ENCODE data around the gene GMIP. TPM values are rescaled to one million over a fixed set of nuclear protein-coding genes. Genes with fewer than 3 reads are reported as not detected.
"Not testable (repeated sequence)": the region's sequence is repeated elsewhere in the genome, so short reads cannot be mapped to it uniquely, and the experiment has no call there.

The GMIP gene
- total RNA-seq, 2 donors from 2014 or later = 3.6 to 20.1 TPM

GRCh38 chr19:19610376-19611202 is 32.9 kb downstream of the GMIP start:
- TF ChIP-seq, protein P1, sequence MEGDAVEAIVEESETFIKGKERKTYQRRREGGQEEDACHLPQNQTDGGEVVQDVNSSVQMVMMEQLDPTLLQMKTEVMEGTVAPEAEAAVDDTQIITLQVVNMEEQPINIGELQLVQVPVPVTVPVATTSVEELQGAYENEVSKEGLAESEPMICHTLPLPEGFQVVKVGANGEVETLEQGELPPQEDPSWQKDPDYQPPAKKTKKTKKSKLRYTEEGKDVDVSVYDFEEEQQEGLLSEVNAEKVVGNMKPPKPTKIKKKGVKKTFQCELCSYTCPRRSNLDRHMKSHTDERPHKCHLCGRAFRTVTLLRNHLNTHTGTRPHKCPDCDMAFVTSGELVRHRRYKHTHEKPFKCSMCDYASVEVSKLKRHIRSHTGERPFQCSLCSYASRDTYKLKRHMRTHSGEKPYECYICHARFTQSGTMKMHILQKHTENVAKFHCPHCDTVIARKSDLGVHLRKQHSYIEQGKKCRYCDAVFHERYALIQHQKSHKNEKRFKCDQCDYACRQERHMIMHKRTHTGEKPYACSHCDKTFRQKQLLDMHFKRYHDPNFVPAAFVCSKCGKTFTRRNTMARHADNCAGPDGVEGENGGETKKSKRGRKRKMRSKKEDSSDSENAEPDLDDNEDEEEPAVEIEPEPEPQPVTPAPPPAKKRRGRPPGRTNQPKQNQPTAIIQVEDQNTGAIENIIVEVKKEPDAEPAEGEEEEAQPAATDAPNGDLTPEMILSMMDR (IDR thresholded peaks at IDR 0.05) = no peak
- no peak for TF ChIP-seq POLR2A (IDR thresholded peaks at IDR 0.05)
- intact Hi-C loops (cut with DNase I) = no loop called here
- 75 to 79% methylated on average over 10 of the region's 10 CpGs for WGBS, 2 donors

DNA sequence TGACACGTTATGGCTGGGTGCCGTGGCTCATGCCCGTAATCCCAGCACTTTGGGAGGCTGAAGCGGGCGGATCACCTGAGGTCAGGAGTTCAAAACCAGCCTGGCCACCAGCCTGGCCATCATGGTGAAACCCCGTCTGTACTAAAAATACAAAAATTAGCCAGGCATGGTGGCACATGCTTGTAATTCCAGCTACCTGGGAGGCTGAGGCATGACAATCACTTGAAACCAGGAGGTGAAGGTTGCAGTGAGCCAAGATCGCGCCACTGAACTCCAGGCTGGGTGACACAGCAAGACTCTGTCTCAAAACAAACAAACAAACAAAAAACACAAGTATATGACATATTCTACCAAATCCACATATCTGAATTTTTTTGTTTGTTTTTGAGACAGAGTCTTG is 36.8 kb downstream of the GMIP start:
- intact Hi-C loops (cut with DNase I); H3K27ac ChIP-seq; ATAC-seq: not testable (repeated sequence)

More at GRCh38 chr19:19610376-19611202, 32.9 kb downstream of the GMIP start:
- Histone ChIP-seq H3K27ac (no peak overlapping the region), H3K4me3 (no peak overlapping the region), H3K36me3 (replicated peaks in 1 of 2; ENCODE audit: insufficient read depth in 1 of 2, low read depth in 2 of 2) (no peaks in the 10 kb centered on the region), H3K4me1 (no peaks in the 10 kb centered on the region), H3K27me3 (no peaks in the 10 kb centered on the region), H3K9me3 (no peaks in the 10 kb centered on the region)
- DNase-seq (no peak), ATAC-seq (no peak)

GRCh38 chr19:19606021-19606420 is 37.4 kb downstream of the GMIP start:
- Histone ChIP-seq H3K4me1 (no peaks in the 10 kb centered on the region), H3K27ac (no peak overlapping the region), H3K4me3 (no peak overlapping the region), H3K36me3 (replicated peaks in 1 of 2; ENCODE audit: insufficient read depth in 1 of 2, low read depth in 2 of 2) (no peaks in the 10 kb centered on the region), H3K9me3 (no peaks in the 10 kb centered on the region), H3K27me3 (no peaks in the 10 kb centered on the region)
- 93 to 100% methylated on average over 1 of the region's 1 CpG for WGBS, 2 donors
- ATAC-seq (no peak), DNase-seq (no peak)
- intact Hi-C loops (cut with DNase I) = no loop called here
- no peak for TF ChIP-seq POLR2A (IDR thresholded peaks at IDR 0.05)
- TF ChIP-seq, protein P1 (IDR thresholded peaks at IDR 0.05) = no peak

More for the DNA sequence above, 36.8 kb downstream of the GMIP start:
- not testable (repeated sequence) for H3K27me3 ChIP-seq; H3K36me3 ChIP-seq (replicated peaks in 1 of 2; ENCODE audit: insufficient read depth in 1 of 2, low read depth in 2 of 2); DNase-seq; H3K9me3 ChIP-seq; H3K4me3 ChIP-seq; H3K4me1 ChIP-seq
- WGBS, 2 donors = 87 to 91% methylated on average over 8 of the region's 8 CpGs

GRCh38 chr19:19602713-19603324 is 40.6 kb downstream of the GMIP start:
- H3K4me1 ChIP-seq = no peaks in the 10 kb centered on the region
- no peak for ATAC-seq
- H3K9me3 ChIP-seq = no peaks in the 10 kb centered on the region
- H3K36me3 ChIP-seq (replicated peaks in 1 of 2; ENCODE audit: insufficient read depth in 1 of 2, low read depth in 2 of 2) = no peaks in the 10 kb centered on the region
- no peak overlapping the region for H3K27ac ChIP-seq
- intact Hi-C loops (cut with DNase I) = no loop called here
- TF ChIP-seq, protein P1 (IDR thresholded peaks at IDR 0.05) = no peak
- no peak for TF ChIP-seq POLR2A (IDR thresholded peaks at IDR 0.05)
- H3K4me3 ChIP-seq = no peak overlapping the region
- 72 to 80% methylated on average over 3 of the region's 3 CpGs for WGBS, 2 donors
- DNase-seq = no peak
- no peaks in the 10 kb centered on the region for H3K27me3 ChIP-seq

- no peaks in the 10 kb centered on the region for H3K36me3 ChIP-seq (replicated peaks in 1 of 2; ENCODE audit: insufficient read depth in 1 of 2, low read depth in 2 of 2)
- intact Hi-C loops (cut with DNase I) = no loop called here
- ATAC-seq = no peak
- no peak overlapping the region for H3K4me3 ChIP-seq
- H3K27me3 ChIP-seq = no peaks in the 10 kb centered on the region
- DNase-seq = no peak
- 71 to 76% methylated on average over 9 of the region's 9 CpGs for WGBS, 2 donors
- no peak for TF ChIP-seq POLR2A (IDR thresholded peaks at IDR 0.05)
- TF ChIP-seq, protein P1 (IDR thresholded peaks at IDR 0.05) = no peak
- no peak overlapping the region for H3K27ac ChIP-seq
- no peaks in the 10 kb centered on the region for H3K4me1 ChIP-seq
- no peaks in the 10 kb centered on the region for H3K9me3 ChIP-seq
Observed at GRCh38 chr19:19602136-19602712, 41.2 kb downstream of the GMIP start.
